Germinal center (tissue), 1 donor: ENCODE data around the gene HIRA.
"Not testable (repeated sequence)": the region's sequence is repeated elsewhere in the genome, so short reads cannot be mapped to it uniquely, and the experiment has no call there.

Experiments used
- DNase-seq: peaks from one replicate; pipeline ENCODE4 v3.0.0; 2012; ENCODE audit warnings: mixed read lengths, low spot score

The HIRA gene

GRCh38 chr22:19443544-19444211, 12.1 kb upstream of the HIRA start:
- DNase-seq, result no peak

- DNase-seq, result no peak
These were observed 10.6 kb upstream of the HIRA start for GRCh38 chr22:19442166-19442565.

- DNase-seq, result no peak
These were observed 9.1 kb upstream of the HIRA start for GRCh38 chr22:19440411-19441195.

- no peak for DNase-seq
These were observed 6.8 kb upstream of the HIRA start for GRCh38 chr22:19438298-19438697.

GRCh38 chr22:19436444-19437161, 5.1 kb upstream of the HIRA start:
- not testable (repeated sequence) for DNase-seq

DNA sequence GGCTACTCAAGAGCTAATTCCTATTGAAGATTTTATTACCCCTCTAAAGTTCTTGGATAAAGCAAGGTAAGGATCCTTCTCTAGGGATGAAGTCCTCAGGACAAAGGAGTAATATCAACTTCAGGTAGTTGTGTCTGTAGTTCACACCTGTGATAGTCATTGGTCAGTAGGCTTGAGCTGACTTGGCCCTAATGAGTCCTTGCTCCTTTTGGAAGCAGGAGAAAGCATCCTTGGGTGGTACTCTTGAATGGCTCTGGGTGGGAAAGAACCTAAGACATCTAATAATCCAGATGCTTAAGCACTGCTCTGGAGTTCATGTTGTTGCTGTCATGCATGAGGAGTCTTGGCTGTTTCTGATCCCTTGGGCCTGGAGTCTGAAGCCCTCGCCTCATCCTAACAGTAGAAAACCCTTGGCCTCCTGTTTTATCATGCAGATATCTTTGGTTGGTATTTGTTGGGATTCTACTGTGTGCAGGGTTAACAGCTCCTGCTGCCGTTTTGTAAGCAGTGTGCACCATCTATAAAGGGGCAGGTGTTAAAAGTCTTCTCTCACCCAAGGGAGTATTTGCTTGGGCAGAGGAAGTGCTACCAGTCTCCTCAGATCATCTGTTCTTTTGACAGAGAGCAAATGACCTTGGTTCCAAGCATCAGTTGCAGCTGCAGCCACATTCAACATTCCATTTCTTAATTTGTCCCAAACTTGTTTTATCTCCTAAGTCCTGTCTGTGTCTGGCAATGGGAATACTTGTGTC, 3.5 kb upstream of the HIRA start:
- DNase-seq, result no peak

DNA sequence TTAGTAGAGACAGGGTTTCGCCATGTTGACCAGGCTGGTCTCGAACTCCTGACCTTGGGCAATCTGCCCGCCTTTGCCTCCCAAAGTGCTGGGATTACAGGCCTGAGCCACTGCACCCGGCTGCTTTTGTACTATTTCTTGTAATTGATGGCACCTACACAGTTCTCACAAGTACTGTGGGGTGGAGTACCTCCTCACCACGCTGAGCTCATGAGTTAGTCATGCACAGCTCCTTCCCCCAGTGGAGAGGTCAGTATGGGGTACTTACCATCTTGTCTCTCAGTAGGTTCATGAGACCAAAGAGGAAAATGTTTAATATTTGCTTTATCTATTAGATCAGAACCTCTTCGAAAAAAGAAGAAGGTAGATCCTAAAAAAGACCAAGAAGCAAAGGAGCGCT, 2.9 kb upstream of the HIRA start:
- DNase-seq, result no peak

GRCh38 chr22:19432133-19432851, 759 bp upstream of the HIRA start, which contains the start of gene MRPL40:
TSS of gene MRPL40 (plus strand) at chr22:19432545. CDS start at chr22:19432555, 10 bp downstream.
- DNase-seq, result peak; percentile 89

DNA sequence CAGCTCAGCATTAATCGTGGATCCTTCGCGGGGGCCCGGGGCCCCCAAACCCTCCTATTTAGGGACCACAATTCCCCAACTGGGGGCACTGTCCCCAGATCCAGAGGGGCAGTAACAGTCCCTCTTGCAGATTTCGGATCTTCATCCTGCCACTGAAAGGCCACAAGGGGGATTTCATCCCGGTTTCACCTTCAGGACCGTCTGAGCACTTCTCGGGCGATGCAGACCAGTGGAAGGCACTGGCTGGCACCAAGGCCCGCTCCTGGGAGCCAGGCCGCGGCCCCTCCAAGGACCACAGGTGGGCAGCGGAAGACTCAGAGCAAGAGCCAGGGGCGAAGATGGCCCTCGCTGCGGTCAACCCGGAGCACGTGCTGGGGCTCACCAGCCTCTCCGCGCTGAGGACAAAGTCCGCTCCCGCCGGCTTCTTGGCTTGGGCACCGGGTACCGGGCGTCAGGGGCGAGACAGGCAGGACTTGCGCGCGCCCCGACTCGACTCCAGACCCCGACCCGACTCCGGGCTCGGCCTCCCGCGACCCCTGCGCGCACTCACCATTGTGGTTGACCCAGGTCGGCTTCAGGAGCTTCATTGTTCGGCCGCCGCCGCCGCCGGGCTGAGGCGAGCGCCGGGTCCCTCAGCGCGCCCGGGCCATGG, 517 bp downstream of the HIRA start:
- no peak for DNase-seq

GRCh38 chr22:19429950-19430889, 1.3 kb downstream of the HIRA start:
- peak; percentile 36 for DNase-seq

DNA sequence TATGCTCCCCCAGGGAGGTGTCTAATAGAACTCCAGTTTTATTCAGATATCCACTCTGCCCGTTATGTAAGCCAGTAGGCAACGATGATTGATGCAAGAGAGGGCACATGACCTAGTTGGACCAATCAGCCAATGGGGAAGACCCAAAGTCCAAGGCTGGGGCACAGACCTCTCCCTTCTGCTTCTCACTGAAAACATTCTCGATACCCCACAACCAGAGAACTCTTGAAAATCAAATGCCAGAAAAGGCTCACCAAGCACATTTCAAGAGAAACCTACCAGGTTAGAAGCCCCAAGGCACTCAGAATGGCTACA, 7.4 kb downstream of the HIRA start:
- no peak for DNase-seq

DNA sequence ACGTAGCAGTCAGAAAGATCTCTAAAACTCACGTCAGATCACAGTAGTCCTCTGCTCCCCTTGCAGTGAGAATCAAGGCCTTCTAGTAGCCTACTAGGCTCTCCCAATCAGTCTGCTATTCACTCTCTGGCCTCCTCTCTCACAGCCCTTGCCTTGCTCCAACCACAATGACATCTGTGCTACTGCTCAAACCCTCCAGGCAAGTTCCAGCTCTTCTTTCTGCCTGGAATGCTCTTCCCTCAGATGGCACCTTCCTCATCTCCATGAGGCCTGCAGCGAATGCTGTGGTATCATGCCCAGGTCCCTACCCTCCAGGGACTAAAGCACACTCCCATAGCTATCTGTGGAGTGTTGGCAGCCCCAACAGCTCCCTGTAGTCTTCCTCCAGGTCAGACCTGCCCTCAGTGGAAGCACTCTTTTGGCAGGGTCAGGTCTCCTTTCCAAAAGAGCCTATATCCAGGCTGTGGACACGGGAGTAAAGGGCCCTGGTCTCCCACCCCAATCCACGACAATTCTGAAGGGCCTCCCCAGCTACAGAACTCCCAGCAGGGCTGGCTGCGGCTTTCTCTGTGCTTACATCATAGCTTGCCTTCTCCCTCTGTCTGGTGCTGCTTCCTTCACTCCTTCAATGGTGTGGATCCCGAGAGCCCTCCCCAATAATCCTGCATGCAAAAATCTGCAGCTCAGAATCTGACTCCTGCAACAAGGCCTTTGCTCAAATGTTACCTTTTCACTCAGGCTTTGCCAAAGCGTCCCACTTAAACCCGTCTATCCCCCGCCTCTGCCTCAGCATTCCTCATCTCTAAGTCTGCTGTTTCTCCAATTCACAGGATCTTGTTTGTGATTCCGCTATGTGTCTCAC, 8.9 kb downstream of the HIRA start:
- no peak for DNase-seq

- DNase-seq, result no peak
These were observed 11.2 kb downstream of the HIRA start for GRCh38 chr22:19420321-19420720.

DNA sequence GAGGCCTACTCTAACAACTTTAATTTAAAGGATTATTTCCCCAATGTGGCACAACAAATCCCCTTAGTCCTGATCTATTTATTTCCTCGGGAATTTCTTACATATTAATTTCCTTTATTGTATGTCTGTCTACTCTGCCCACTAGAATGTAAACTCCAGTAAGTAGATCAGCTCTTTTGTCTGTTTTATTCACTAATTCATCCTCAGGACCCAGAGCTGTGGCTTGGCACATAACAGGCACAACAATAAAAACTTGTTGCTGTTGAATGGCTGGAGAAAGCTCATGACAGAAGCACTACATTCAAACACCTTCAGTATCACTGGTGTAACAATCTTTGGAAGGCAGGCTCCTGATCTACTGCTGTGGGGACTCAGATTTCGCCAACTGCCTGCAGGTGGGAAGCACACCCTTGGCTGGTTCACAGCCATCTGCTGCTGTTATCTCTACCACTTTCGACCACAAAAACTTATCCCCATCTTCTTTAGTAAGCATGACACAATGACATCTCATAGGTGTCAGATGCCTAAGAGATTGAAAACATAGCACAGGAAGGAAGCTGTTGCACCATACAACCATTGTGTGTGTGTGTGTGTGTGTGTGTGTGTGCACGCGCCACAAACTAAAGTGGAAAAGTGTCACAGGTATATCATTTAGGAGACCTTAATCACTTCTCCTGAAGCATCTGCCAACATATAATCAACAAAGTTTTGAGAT, 11.9 kb downstream of the HIRA start:
- DNase-seq, result no peak

GRCh38 chr22:19419086-19419463, 12.5 kb downstream of the HIRA start:
- DNase-seq, result no peak

DNA sequence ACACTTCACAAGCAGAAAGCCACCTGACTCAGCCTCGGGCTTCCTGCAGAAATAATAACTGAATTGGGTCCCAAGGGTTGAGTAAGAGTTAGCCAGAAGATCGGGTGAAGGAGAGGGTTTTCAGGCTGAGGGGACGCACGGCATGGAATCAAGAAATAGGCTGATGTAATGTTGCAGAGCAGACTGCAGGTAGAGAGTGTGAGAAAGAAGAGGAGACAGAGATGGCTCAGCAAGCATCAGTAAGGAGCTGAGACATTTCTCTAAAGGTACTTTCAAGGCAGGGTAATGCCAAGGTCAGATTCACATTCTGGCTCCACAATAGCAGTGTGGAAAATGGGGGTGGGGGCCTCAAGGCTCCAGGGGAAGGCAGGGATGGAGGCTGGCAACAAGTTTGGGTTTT, 18.6 kb downstream of the HIRA start:
- DNase-seq, result no peak

GRCh38 chr22:19412478-19412877, 19.1 kb downstream of the HIRA start:
- no peak for DNase-seq

DNA sequence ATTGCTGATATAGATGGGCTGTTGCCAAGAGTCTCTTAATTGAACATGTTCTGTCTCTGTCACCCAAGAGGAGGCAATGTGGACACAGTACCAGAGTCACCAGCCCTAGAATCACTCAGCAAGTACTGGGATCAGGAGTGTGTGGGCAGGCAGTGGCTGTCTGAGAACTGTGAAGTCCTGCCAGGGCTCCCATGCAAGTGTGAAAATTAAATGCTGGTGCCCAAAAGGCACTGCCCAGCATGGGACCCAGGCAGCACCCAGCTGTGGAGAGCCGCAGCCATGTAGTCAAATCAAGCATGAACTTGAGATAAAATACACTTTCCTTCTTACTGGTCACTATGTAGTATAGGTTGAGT, 19.9 kb downstream of the HIRA start:
- DNase-seq, result no peak
